Prostate gland (tissue), 2 donors: ENCODE results near the gene CEMIP. TPM values are rescaled to one million over a fixed set of nuclear protein-coding genes. Genes with fewer than 3 reads are reported as not detected.

Experiments used
- DNase-seq: peaks from one replicate; pipeline ENCODE4 v3.0.0-alpha.2; 2019; ENCODE audit warnings: low spot score
- H3K27ac ChIP-seq, 2 donors: fragments of 200-600 bp; sonication (generic); 2 replicates each; pipeline ENCODE4 v1.5.1; 2017 to 2019
- H3K27me3 ChIP-seq: fragments of 200-600 bp; sonication (generic); replicated peaks from 2 replicates; pipeline ENCODE4 v1.5.1; 2019; ENCODE audit not compliant: insufficient read depth
- H3K36me3 ChIP-seq, 2 donors: fragments of 200-600 bp; sonication (generic); 1 replicate in 1 of 2; 2 replicates in 1 of 2; pipeline versions ENCODE4 v1.5.1 to v1.8.1; 2017 to 2019
- H3K4me1 ChIP-seq: fragments of 200-600 bp; sonication (generic); replicated peaks from 2 replicates; pipeline ENCODE4 v1.5.1; 2019
- H3K4me3 ChIP-seq, 2 donors: fragments of 200-600 bp; sonication (generic); 2 replicates each; pipeline ENCODE4 v1.5.1; 2017 to 2019
- H3K9me3 ChIP-seq: fragments of 200-600 bp; sonication (generic); 2 replicates; pipeline ENCODE4 v1.5.1; 2017
- POLR2A ChIP-seq: fragments of 450-650 bp; IDR thresholded peaks from one replicate; pipeline ENCODE4 v1.6.1; 2016; ENCODE audit warnings: antibody characterized with exemption, mild to moderate bottlenecking
- POLR2AphosphoS5 ChIP-seq: sonication (generic); formaldehyde crosslinking; IDR thresholded peaks from one replicate; pipeline ENCODE4 v1.6.1; 2017; ENCODE audit warnings: antibody characterized with exemption
- WGBS: methylation state at CpG from one replicate; pipeline ENCODE4 v1.1.5; 2018; 5-methylcytosine and 5-hydroxymethylcytosine counted together
- intact Hi-C: fragments of 100-400 bp; cut with DNase I; formaldehyde crosslinking; loops from one replicate; pipeline ENCODE4 v1.14.2; 2022
- total RNA-seq, 2 donors: library from RNA; depleted of rRNA; stranded (reverse); fragments of >200 nt; gene quantifications; one replicate each; pipeline ENCODE4 v1.1.0, GENCODE V29; 2016
- TF ChIP-seq, protein P1 (sequence below), 4 experiments: fragments of 200-600 bp in 2 of 4; fragments of 450-650 bp in 2 of 4; sonication (generic) in 2 of 4; IDR thresholded peaks; 1 replicate in 3 of 4; 2 replicates in 1 of 4; pipeline ENCODE4 v1.5.1; 2016 to 2019; ENCODE audit warnings: antibody characterized with exemption in 4 of 4, mild to moderate bottlenecking in 2 of 4, moderate library complexity in 2 of 4

CEMIP gene
- total RNA-seq, 2 donors from 2014 or later, result 1.6 to 13.5 TPM

DNA sequence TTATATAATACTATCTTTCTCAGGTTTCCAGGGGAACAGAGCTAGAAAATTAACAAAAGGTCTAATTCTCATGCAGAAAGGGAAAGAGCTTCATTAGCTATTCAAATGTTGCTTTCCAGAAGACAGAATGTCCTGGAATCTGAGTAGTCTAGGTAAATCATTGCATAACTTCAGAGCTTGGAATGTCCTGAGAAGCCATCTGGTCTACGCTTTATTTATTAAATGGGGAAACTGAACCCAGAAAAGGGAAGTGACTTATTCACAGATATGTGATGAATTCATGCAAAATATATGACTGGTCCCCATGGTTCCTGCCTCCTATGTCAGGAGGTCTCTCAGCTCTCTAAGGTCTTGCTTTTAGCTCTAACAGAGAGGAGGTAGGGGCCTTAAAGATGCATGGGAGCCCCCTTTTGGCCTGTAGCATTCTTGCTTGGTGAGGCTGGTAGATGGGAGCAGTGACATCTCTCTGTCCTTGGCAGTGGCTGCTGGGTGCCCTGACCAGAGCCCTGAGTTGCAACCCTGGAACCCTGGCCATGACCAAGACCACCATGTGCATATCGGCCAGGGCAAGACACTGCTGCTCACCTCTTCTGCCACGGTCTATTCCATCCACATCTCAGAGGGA is 99.2 kb downstream of the CEMIP start:
- TF ChIP-seq POLR2A (no peak), POLR2AphosphoS5 (no peak)
- TF ChIP-seq, protein P1, sequence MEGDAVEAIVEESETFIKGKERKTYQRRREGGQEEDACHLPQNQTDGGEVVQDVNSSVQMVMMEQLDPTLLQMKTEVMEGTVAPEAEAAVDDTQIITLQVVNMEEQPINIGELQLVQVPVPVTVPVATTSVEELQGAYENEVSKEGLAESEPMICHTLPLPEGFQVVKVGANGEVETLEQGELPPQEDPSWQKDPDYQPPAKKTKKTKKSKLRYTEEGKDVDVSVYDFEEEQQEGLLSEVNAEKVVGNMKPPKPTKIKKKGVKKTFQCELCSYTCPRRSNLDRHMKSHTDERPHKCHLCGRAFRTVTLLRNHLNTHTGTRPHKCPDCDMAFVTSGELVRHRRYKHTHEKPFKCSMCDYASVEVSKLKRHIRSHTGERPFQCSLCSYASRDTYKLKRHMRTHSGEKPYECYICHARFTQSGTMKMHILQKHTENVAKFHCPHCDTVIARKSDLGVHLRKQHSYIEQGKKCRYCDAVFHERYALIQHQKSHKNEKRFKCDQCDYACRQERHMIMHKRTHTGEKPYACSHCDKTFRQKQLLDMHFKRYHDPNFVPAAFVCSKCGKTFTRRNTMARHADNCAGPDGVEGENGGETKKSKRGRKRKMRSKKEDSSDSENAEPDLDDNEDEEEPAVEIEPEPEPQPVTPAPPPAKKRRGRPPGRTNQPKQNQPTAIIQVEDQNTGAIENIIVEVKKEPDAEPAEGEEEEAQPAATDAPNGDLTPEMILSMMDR (IDR thresholded peaks at IDR 0.05), result no peak
- Histone ChIP-seq H3K4me3 (no peak overlapping the region), H3K27ac (no peak overlapping the region), H3K27me3 (no peaks in the 10 kb centered on the region), H3K4me1 (no peaks in the 10 kb centered on the region), H3K36me3 (no peaks in the 10 kb centered on the region), H3K9me3 (no peaks in the 10 kb centered on the region)
- WGBS, result 91% methylated on average over 3 of the region's 3 CpGs
- intact Hi-C loops, result no loop called here
- DNase-seq, result no peak

- Histone ChIP-seq H3K4me3 (no peak overlapping the region), H3K36me3 (no peaks in the 10 kb centered on the region), H3K27ac (no peak overlapping the region), H3K4me1 (no peaks in the 10 kb centered on the region), H3K27me3 (no peaks in the 10 kb centered on the region), H3K9me3 (no peaks in the 10 kb centered on the region)
- intact Hi-C loops, result no loop called here
- DNase-seq, result no peak
- 64% methylated on average over 2 of the region's 2 CpGs for WGBS
- TF ChIP-seq POLR2AphosphoS5, result no peak
- no peak for TF ChIP-seq POLR2A
- TF ChIP-seq, protein P1 (IDR thresholded peaks at IDR 0.05), result no peak
Observed at GRCh38 chr15:80878867-80879250, 99.7 kb downstream of the CEMIP start.

GRCh38 chr15:80880086-80880485 is 100.9 kb downstream of the CEMIP start:
- no peaks in the 10 kb centered on the region for H3K9me3 ChIP-seq
- WGBS, result 46% methylated on average over 3 of the region's 3 CpGs
- TF ChIP-seq POLR2AphosphoS5, result no peak
- TF ChIP-seq, protein P1 (IDR thresholded peaks at IDR 0.05), result no peak
- no peak for TF ChIP-seq POLR2A
- no peaks in the 10 kb centered on the region for H3K4me1 ChIP-seq
- no peaks in the 10 kb centered on the region for H3K36me3 ChIP-seq
- H3K27ac ChIP-seq, result no peak overlapping the region
- H3K27me3 ChIP-seq, result no peaks in the 10 kb centered on the region
- no peak overlapping the region for H3K4me3 ChIP-seq
- intact Hi-C loops, result no loop called here
- no peak for DNase-seq

DNA sequence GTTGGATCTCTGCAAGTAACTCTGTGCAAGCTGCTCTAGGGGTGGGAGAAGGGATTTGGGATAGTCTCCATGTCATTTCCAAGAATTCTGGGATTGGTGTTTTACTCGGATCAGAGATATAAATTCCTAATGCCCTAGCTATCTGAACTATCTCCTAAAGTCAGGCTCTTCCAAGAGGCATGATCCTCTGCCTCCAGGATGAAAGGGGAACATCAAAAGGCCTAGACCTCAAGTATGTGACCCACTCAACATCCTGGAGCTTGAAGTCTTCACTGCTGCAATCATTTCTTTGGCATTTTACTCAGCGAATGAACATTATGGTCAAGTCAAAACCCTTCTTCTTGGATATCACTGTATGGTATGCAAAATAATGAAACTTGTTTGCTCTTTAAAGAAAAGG is 104.5 kb downstream of the CEMIP start:
- no peaks in the 10 kb centered on the region for H3K36me3 ChIP-seq
- H3K27ac ChIP-seq, result no peak overlapping the region
- TF ChIP-seq POLR2AphosphoS5 (no peak), POLR2A (no peak)
- TF ChIP-seq, protein P1 (IDR thresholded peaks at IDR 0.05), result no peak
- no peak for DNase-seq
- 86% methylated on average over 2 of the region's 2 CpGs for WGBS
- H3K27me3 ChIP-seq, result no peaks in the 10 kb centered on the region
- H3K4me1 ChIP-seq, result no peaks in the 10 kb centered on the region
- no peak overlapping the region for H3K4me3 ChIP-seq
- intact Hi-C loops, result no loop called here
- no peaks in the 10 kb centered on the region for H3K9me3 ChIP-seq

DNA sequence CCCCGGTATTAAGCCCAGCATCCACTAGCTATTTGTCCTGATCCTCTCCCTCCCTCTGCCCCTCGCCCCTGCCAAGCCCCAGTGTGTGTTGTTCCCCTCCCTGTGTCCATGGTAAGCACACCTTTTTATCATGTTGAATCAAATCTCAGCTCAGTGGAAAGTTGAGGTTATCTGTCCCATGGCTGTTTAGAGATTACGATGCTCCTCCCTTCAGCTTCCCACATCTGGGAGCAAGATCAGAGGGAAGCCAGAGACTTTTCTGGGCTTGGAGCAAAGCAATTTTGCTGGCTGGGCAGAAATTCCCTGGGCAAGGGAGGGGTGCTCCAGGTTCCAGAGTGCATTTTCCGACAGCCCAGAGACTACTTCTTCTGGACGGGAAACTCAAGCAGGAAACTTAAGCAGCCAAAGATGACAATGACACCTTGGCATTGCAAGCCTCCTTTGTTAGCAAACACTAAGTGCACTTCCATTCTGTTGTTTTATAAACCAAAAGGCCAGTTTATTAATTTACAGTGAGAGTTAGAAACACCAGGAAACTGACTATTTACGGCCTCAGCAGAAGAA is 105.9 kb downstream of the CEMIP start:
- Histone ChIP-seq H3K27ac (no peak overlapping the region), H3K4me1 (no peaks in the 10 kb centered on the region), H3K4me3 (no peak overlapping the region), H3K9me3 (no peaks in the 10 kb centered on the region), H3K36me3 (no peaks in the 10 kb centered on the region), H3K27me3 (no peaks in the 10 kb centered on the region)
- TF ChIP-seq POLR2A, result no peak
- TF ChIP-seq POLR2AphosphoS5, result no peak
- TF ChIP-seq, protein P1 (IDR thresholded peaks at IDR 0.05), result no peak
- DNase-seq, result no peak
- 50% methylated on average over 6 of the region's 6 CpGs for WGBS
- intact Hi-C loops, result no loop called here
